GM18873 (cell line): ENCODE results near the gene CPA1.

Source experiments
- ATAC-seq: cut with Tn5 transposase; IDR thresholded peaks from one replicate; pipeline ENCODE4 v1.9.1; 2021; ENCODE audit warnings: mild to moderate bottlenecking, moderate library complexity, moderate number of reproducible peaks; ENCODE audit not compliant: unreplicated experiment, low FRiP score

The CPA1 gene

GRCh38 chr7:130379921-130380860 is at the start of gene CPA1:
Gene CPA1 (plus strand): TSS chr7:130380494. CDS start chr7:130380521, 27 bp downstream.
- ATAC-seq, result no peak

- no peak for ATAC-seq
Measured at GRCh38 chr7:130332259-130333053, 47.8 kb upstream of the CPA1 start.

- no peak for ATAC-seq
Measured at GRCh38 chr7:130333832-130334231, 46.5 kb upstream of the CPA1 start.

- ATAC-seq, result no peak
Measured at GRCh38 chr7:130334274-130334673, 46.0 kb upstream of the CPA1 start.

- no peak for ATAC-seq
Measured at GRCh38 chr7:130337410-130337971, 42.8 kb upstream of the CPA1 start.

GRCh38 chr7:130338233-130338632 is 42.1 kb upstream of the CPA1 start:
- ATAC-seq, result no peak

GRCh38 chr7:130341882-130342281 is 38.4 kb upstream of the CPA1 start:
- ATAC-seq, result no peak

- ATAC-seq, result no peak
Measured at GRCh38 chr7:130342701-130343380, 37.5 kb upstream of the CPA1 start.

- no peak for ATAC-seq
Measured at GRCh38 chr7:130344271-130344866, 35.9 kb upstream of the CPA1 start, which contains the start of gene CPA5. Gene CPA5 (plus strand): TSS chr7:130344816. CDS start chr7:130346486, 1,670 bp downstream.

GRCh38 chr7:130345136-130345535 is 35.2 kb upstream of the CPA1 start:
- no peak for ATAC-seq

GRCh38 chr7:130345725-130346124 is 34.6 kb upstream of the CPA1 start:
- ATAC-seq, result no peak

GRCh38 chr7:130346177-130346905 is 34.0 kb upstream of the CPA1 start:
- ATAC-seq, result no peak

- no peak for ATAC-seq
Measured at GRCh38 chr7:130346941-130347340, 33.4 kb upstream of the CPA1 start.

- ATAC-seq, result no peak
Measured at GRCh38 chr7:130349911-130350782, 30.1 kb upstream of the CPA1 start.

GRCh38 chr7:130350945-130351790 is 29.1 kb upstream of the CPA1 start:
- no peak for ATAC-seq

- ATAC-seq, result no peak
Measured at GRCh38 chr7:130351791-130352090, 28.6 kb upstream of the CPA1 start.

- ATAC-seq, result no peak
Measured at GRCh38 chr7:130352194-130353074, 27.9 kb upstream of the CPA1 start.
